ENCODE measurements around the gene IL36B. TPM values are rescaled to one million over a fixed set of nuclear protein-coding genes. Genes with fewer than 3 reads are reported as not detected.

The IL36B gene
- total RNA-seq, 2 donors from 2014 or later = not detected

- Histone ChIP-seq H3K36me3 (no peaks in the 10 kb centered on the region), H3K27me3 (no peaks in the 10 kb centered on the region), H3K9me3 (no peaks in the 10 kb centered on the region), H3K27ac (no peak within 1 kb of the TSS), H3K4me3 (no peak within 1 kb of the TSS), H3K4me1 (no peaks in the 10 kb centered on the region)
- no peak for TF ChIP-seq CTCF (IDR thresholded peaks at IDR 0.05)
- DNase-seq (ENCODE audit: low spot score) = no peak
Measured at GRCh38 chr2:112977559-112978056, 75.1 kb downstream of the IL36B start, which contains the start of gene IL36G. Gene IL36G (plus strand): TSS chr2:112978006. CDS start chr2:112978639, 633 bp downstream.

Other genes starting within 250 kb of the IL36B start
- gene IL1B, start 216.1 kb downstream of the IL36B start, total RNA-seq = 1 to 10 TPM; 1.0 to 2.6 TPM
- not detected for gene IL37, start 141.7 kb downstream of the IL36B start, total RNA-seq
- not detected for gene IL36G, start 74.9 kb downstream of the IL36B start, total RNA-seq
- not detected for gene IL36A, start 47.4 kb downstream of the IL36B start, total RNA-seq
- not detected for gene IL36RN, start 6.3 kb upstream of the IL36B start, total RNA-seq
- gene IL1F10, start 15.1 kb upstream of the IL36B start, total RNA-seq = not detected
- 1 to 10 TPM in 1 of 2 donors, under 1 TPM in 1; 0.41 to 1.3 TPM for gene IL1RN, start 74.7 kb upstream of the IL36B start, total RNA-seq
- 1 to 10 TPM; 2.4 to 4.5 TPM for gene PSD4, start 121.1 kb upstream of the IL36B start, total RNA-seq
- 1 to 10 TPM in 1 of 2 donors, under 1 TPM in 1; 0.37 to 1.2 TPM for gene PAX8, start 226.1 kb upstream of the IL36B start, total RNA-seq

Measured in right atrium auricular region (tissue), 2 donors.